CD4-positive, alpha-beta memory T cell (primary cell): ENCODE data around the gene PRPF6. TPM values are rescaled to one million over a fixed set of nuclear protein-coding genes. Genes with fewer than 3 reads are reported as not detected.
A peak's percentile ranks its signal among the peaks of the same experiment; 100 is the strongest.
"Not testable (repeated sequence)": the region's sequence is repeated elsewhere in the genome, so short reads cannot be mapped to it uniquely, and the experiment has no call there.

Experiments
- CTCF ChIA-PET: fragments of 350-600 bp; sonication (Branson Sonifier 250); formaldehyde crosslinking; loops from one replicate; lab custom pipeline; 2021; ENCODE audit warnings: inconsistent platforms; ENCODE audit not compliant: partially characterized antibody; lab: Charles Lee
- POLR2A ChIA-PET: fragments of 350-600 bp; sonication (Branson Sonifier 250); formaldehyde crosslinking; loops from one replicate; lab custom pipeline; 2021; ENCODE audit not compliant: partially characterized antibody; lab: Charles Lee
- DNase-seq, 5 donors: peaks; one replicate each; pipeline versions ENCODE4 v3.0.0 to v3.0.0-alpha.2; 2020 to 2022; ENCODE audit warnings: mixed read lengths in 1 of 5
- H3K27ac ChIP-seq: one replicate; pipeline ENCODE4 v1.7.0; 2013; ENCODE audit warnings: low read depth, low read length
- H3K27me3 ChIP-seq: 2 replicates; pipeline ENCODE4 v1.7.0; 2013; ENCODE audit warnings: mild to moderate bottlenecking, low read length, moderate library complexity; ENCODE audit not compliant: insufficient read depth
- H3K36me3 ChIP-seq: 2 replicates; pipeline ENCODE4 v1.7.0; 2013; ENCODE audit warnings: mild to moderate bottlenecking, low read length, moderate library complexity; ENCODE audit not compliant: insufficient read depth
- H3K4me1 ChIP-seq: 2 replicates; pipeline ENCODE4 v1.7.0; 2013; ENCODE audit warnings: mild to moderate bottlenecking, low read length, moderate library complexity; ENCODE audit not compliant: insufficient read depth
- H3K4me3 ChIP-seq, 2 donors: one replicate each; pipeline ENCODE4 v1.7.0; 2013; ENCODE audit warnings: low read length in 2 of 2, mild to moderate bottlenecking in 1 of 2
- H3K9me3 ChIP-seq, 2 donors: one replicate each; pipeline ENCODE4 v1.7.0; 2013; ENCODE audit warnings: low read length in 2 of 2, control low read depth in 1 of 2; ENCODE audit not compliant: control insufficient read depth in 1 of 2
- H3K27ac Mint-ChIP-seq, 7 donors: one replicate each; pipeline ENCODE4 v1.8.0; 2020 to 2021; ENCODE audit warnings: mixed read lengths in 7 of 7, mild to moderate bottlenecking in 6 of 7, inconsistent platforms in 3 of 7, moderate library complexity in 3 of 7
- H3K27me3 Mint-ChIP-seq, 2 donors: one replicate each; pipeline ENCODE4 v1.8.0; 2020 to 2021; ENCODE audit warnings: mixed read lengths in 2 of 2
- H3K36me3 Mint-ChIP-seq, 2 donors: one replicate each; pipeline ENCODE4 v1.8.0; 2020 to 2021; ENCODE audit warnings: mixed read lengths in 2 of 2, inconsistent platforms in 1 of 2, mild to moderate bottlenecking in 1 of 2
- H3K4me1 Mint-ChIP-seq, 4 donors: one replicate each; pipeline ENCODE4 v1.8.0; 2020 to 2021; ENCODE audit warnings: mixed read lengths in 4 of 4, mild to moderate bottlenecking in 1 of 4
- H3K4me3 Mint-ChIP-seq, 8 donors: one replicate each; pipeline ENCODE4 v1.8.0; 2020 to 2021; ENCODE audit warnings: mixed read lengths in 8 of 8, mild to moderate bottlenecking in 7 of 8, moderate library complexity in 6 of 8, inconsistent platforms in 3 of 8
- H3K9me3 Mint-ChIP-seq, 8 donors: one replicate each; pipeline ENCODE4 v1.8.0; 2020 to 2021; ENCODE audit warnings: mixed read lengths in 8 of 8, mild to moderate bottlenecking in 5 of 8, inconsistent platforms in 3 of 8, moderate library complexity in 1 of 8
- intact Hi-C: fragments of 100-400 bp; cut with micrococcal nuclease; formaldehyde crosslinking; loops from one replicate; pipeline ENCODE4 v1.15.1; 2023
- polyA plus RNA-seq, 2 donors: library from polyadenylated mRNA; unstranded; fragments of 300-500 nt; fragmentation: Illumina TruSeq; gene quantifications; one replicate each; pipeline ENCODE4 v1.2.3, GENCODE V29; 2021
- total RNA-seq, 2 experiments: library from RNA; stranded (reverse); gene quantifications; one replicate each; pipeline ENCODE4 v1.2.3, GENCODE V29; 2021

Gene PRPF6
- total and polyA plus RNA-seq, 4 experiments from 2014 or later = 63.8 to 101 (median 87.5) TPM

DNA sequence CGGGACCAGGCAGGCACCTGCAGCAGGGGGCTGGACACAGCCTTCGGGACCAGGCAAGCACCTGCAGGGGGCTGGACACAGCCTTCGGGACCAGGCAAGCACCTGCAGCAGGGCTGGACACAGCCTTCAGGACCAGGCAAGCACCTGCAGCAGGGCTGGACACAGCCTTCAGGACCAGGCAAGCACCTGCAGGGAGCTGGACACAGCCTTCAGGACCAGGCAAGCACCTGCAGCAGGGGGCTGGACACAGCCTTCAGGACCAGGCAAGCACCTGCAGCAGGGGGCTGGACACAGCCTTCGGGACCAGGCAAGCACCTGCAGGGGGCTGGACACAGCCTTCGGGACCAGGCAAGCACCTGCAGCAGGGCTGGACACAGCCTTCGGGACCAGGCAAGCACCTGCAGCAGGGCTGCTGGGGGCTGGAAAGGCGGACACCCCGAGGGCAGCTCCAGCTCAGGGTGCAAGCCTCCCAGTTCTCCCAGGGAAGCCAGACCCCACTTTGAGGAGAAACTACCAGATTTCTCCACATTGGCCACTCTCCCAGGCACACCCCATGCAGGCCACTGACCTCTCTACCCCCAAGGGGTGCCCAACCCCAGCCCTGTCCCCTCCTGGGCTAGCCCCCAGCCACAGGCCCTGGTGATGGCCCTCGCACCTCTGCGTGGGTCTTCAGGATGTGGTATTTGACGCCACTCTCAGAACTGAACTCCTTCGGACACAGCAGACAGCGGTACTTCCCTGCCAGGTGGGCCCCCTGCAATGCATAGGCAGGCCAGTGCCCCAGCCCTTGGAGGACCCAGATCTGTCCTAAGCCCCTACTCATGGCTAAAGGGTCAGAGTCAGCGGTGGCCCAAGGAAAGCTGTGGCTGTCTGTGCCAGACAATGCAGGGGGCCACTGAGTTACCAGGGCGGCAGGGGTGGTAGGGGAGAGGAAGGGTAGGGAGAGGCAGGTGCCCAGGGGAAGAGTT lies 20.0 kb upstream of the PRPF6 start:
- peak in 1 of 5 donors; percentile 28 for DNase-seq
- H3K4me3 ChIP-seq, H3K9me3 ChIP-seq, H3K27ac ChIP-seq, H3K36me3 ChIP-seq, CTCF ChIA-PET, H3K27me3 Mint-ChIP-seq, H3K4me3 Mint-ChIP-seq, H3K27ac Mint-ChIP-seq, H3K9me3 Mint-ChIP-seq, intact Hi-C loops, POLR2A ChIA-PET, H3K27me3 ChIP-seq: not testable (repeated sequence)
- Mint-ChIP-seq H3K36me3 (peaks cover 0 to 18% of the 10 kb centered on the region in 2 donors), H3K4me1 (peaks cover 0 to 16% (median 8%) of the 10 kb centered on the region in 4 donors)
- peaks cover 17% of the 10 kb centered on the region for H3K4me1 ChIP-seq

DNA sequence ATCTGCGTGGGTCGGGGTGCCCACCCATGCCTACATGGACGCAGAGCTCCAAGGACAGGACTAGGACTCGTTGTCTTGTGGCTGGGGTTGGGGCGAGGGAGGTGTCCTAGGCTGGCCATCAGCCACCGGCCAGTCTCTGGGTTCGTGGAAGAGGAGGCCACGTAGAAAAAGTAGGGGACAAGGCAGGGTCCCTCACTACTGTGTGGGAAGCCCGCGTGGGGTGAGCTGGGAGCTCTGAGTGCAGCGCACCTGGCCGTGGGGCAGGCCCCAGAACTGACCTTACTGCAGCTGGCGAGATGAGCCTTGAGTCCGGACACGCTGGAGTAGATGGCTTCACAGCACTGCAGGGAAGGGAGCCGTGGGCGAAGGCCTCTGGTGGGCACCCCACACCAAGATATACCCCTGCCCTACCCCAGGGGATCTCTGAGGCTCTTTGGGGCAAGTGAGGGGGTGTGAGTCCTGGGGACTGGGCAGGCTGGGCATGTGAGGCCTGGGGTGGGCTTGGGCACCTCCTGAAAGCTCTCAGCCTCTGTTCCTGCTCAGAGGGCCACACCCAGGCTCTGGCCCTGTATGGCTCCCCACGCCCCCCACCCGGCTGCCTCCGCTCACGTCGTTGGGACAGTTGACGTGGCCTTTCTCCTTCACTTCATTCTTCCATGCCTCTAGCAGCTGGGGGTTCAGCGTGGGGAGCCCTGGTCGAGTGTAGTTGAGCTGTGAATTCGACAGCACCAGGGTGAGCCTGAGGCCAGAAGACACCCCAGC lies 19.1 kb upstream of the PRPF6 start:
- intact Hi-C loops = no loop called here
- H3K27me3 Mint-ChIP-seq = no peaks in the 10 kb centered on the region
- ChIA-PET POLR2A (interaction anchor here (0.7 to 1.1 kb wide), 2 partner anchors 14 to 58 kb away, joined by 3 read pairs; no protein-coding TSS in a partner anchor), CTCF (interaction anchor here (1.0 kb wide), 1 partner anchor 19 kb away, joined by 5 read pairs; the partner anchor contains the start of gene PRPF6)
- peaks cover 0 to 3% (median 0%) of the 10 kb centered on the region in 8 donors for H3K9me3 Mint-ChIP-seq
- no peak overlapping the region for H3K4me3 Mint-ChIP-seq
- peaks cover 14% of the 10 kb centered on the region for H3K4me1 ChIP-seq
- no peaks in the 10 kb centered on the region for H3K9me3 ChIP-seq
- no peak overlapping the region for H3K4me3 ChIP-seq
- H3K4me1 Mint-ChIP-seq = peaks cover 0 to 16% (median 5%) of the 10 kb centered on the region in 4 donors
- DNase-seq = peak in 1 of 5 donors; percentile 5
- no peak overlapping the region for H3K27ac Mint-ChIP-seq
- no peak overlapping the region for H3K27ac ChIP-seq
- H3K27me3 ChIP-seq = no peaks in the 10 kb centered on the region
- H3K36me3 ChIP-seq = peaks cover 3% of the 10 kb centered on the region
- peaks cover 0 to 21% of the 10 kb centered on the region in 2 donors for H3K36me3 Mint-ChIP-seq

DNA sequence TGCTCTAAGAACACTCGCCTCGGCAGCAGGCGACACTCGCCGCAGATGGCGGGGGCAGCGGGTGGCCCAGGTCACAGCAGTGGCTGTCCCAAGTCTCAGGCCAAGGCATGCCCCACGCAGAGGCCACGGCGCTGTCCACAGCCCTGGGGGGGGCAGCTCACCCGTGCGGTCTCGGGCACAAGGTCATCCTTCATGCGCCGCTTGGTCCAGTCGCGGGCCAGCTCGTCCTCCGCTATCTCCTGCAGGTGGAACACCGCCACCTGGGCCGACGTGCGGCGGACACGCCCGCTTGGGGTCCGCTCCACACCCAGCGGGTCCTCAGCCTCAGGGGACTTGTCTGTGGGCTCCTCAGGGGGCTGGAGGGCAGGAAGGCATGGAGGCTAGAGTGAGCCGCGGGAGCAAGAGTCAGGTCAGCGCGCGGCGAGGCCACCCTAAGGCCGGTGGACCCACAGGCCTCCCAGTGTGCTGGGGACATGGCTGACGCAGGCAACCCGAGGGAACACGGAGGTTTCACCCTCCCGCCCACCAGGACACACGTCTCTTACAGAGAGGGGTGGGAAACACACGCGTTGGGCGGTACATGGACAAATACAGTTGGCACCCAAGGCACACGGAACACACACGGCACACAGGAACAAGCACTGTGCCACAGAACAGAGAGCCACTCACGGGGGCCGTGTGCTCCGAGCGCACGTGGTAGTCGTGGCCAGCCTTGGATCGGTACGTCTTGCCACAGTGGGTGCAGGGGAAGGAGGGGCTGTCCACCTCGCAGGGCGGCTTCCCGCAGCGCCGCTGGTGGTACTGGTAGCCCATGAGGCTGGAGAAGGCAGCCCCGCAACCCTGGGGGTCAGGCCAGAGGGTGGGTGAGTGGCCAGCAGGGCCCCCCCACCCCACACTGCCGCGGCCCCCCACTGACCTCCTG lies 18.2 kb upstream of the PRPF6 start:
- Mint-ChIP-seq H3K4me1 (peaks cover 0 to 8% (median under 1%) of the 10 kb centered on the region in 4 donors), H3K27me3 (no peaks in the 10 kb centered on the region), H3K9me3 (peaks cover 0 to 3% (median 0%) of the 10 kb centered on the region in 8 donors), H3K36me3 (peaks cover 0 to 18% of the 10 kb centered on the region in 2 donors), H3K4me3 (no peak overlapping the region), H3K27ac (no peak overlapping the region)
- Histone ChIP-seq H3K36me3 (peaks cover 3% of the 10 kb centered on the region), H3K27ac (no peak overlapping the region), H3K9me3 (no peaks in the 10 kb centered on the region), H3K4me1 (peaks cover 6% of the 10 kb centered on the region), H3K4me3 (no peak overlapping the region), H3K27me3 (no peaks in the 10 kb centered on the region)
- ChIA-PET CTCF (interaction anchor here (1.0 kb wide), 1 partner anchor 18 kb away, joined by 5 read pairs; the partner anchor contains the start of gene PRPF6), POLR2A (interaction anchor here (0.7 to 1.1 kb wide), 2 partner anchors 15 to 59 kb away, joined by 3 read pairs; no protein-coding TSS in a partner anchor)
- intact Hi-C loops = no loop called here
- DNase-seq = peak in 1 of 5 donors; percentile 33

DNA sequence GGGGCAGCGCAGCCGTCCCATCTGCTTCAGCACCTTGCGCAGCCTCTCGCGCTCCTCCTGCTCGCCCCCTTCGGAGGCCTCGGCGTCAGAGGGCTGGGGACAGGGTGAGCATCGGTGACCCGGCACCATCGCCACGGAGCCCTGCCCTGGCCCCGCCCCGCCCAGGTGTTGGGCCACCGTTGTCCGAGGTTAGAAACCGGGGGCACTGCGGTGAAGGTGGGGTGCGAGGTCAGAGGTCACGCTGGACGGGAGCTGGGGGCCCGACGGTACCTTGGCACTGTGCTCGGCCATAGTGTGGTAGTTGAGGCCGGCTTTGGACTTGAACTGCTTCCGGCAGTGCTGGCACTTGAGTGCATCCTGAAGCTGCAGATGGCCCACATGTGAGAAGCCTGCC lies 17.6 kb upstream of the PRPF6 start:
- POLR2A ChIA-PET = no interaction called here
- Mint-ChIP-seq H3K36me3 (peaks cover 0 to 18% of the 10 kb centered on the region in 2 donors), H3K4me1 (peaks cover under 1 to 7% (median 4%) of the 10 kb centered on the region in 4 donors), H3K27ac (no peak overlapping the region), H3K27me3 (no peaks in the 10 kb centered on the region), H3K4me3 (no peak overlapping the region), H3K9me3 (peaks cover 0 to 3% (median 0%) of the 10 kb centered on the region in 8 donors)
- CTCF ChIA-PET = no interaction called here
- intact Hi-C loops = no loop called here
- Histone ChIP-seq H3K27me3 (no peaks in the 10 kb centered on the region), H3K36me3 (peaks cover 3% of the 10 kb centered on the region), H3K4me1 (peaks cover 4% of the 10 kb centered on the region), H3K9me3 (no peaks in the 10 kb centered on the region), H3K27ac (no peak overlapping the region), H3K4me3 (no peak overlapping the region)
- peak in 1 of 5 donors; percentile 40 for DNase-seq

DNA sequence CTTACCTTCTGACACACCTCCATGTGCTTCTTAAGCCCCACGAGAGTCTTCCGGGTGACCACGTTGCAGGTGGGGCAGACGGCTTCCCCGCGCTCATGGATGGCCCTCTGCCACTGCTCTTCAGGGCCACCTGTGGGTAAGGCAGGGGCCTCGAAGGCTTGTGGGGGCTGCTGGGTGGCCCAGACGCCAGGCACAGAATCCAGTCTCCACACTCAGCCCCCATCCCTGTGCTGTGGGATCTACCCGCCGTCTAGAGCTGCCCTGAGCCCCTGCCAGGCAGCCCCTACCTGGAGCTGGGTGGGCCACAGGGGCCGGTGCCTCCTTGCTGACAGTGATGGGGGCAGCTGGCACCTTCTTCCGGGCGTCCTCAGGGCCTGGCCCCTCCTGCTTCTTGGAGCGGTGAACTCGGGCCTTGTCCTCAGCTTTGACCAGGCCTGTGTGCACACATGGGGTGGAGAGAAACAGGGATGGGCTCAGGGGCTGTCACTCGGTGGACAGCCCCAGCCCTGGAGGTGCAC lies 17.1 kb upstream of the PRPF6 start:
- H3K27me3 ChIP-seq = no peaks in the 10 kb centered on the region
- Mint-ChIP-seq H3K27ac (peak overlapping the region in 1 of 7 donors; percentile 36), H3K9me3 (peaks cover 0 to 3% (median 0%) of the 10 kb centered on the region in 8 donors), H3K4me1 (peaks cover 3 to 12% (median 8%) of the 10 kb centered on the region in 4 donors), H3K36me3 (peaks cover 0 to 20% of the 10 kb centered on the region in 2 donors), H3K27me3 (no peaks in the 10 kb centered on the region), H3K4me3 (no peak overlapping the region)
- ChIA-PET POLR2A (no interaction called here), CTCF (no interaction called here)
- peaks cover 9% of the 10 kb centered on the region for H3K4me1 ChIP-seq
- no peak overlapping the region for H3K27ac ChIP-seq
- H3K4me3 ChIP-seq = no peak overlapping the region
- H3K36me3 ChIP-seq = peaks cover 3% of the 10 kb centered on the region
- peak in 1 of 5 donors; percentile 22 for DNase-seq
- no peaks in the 10 kb centered on the region for H3K9me3 ChIP-seq
- intact Hi-C loops = no loop called here

DNA sequence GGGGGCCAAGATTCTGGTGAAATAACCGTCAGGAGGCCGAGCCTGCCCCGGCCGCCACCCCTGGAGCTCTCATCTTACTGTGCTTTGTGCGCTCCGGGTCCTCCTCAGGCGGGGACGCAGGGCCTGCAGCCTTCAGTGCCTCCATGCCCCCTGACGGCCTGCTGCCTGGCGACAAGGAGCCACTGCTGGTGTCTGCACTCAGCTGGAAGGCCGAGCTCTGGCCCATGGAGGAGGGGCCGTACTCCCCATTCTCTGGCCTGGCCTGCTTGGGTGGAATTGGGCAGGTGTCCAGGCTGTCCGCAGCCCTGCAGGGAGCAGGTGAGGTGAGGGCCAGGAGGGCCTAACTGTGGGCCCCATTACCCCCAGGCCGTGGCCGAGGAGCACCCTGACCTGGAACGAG lies 16.5 kb upstream of the PRPF6 start:
- Histone ChIP-seq H3K4me1 (peaks cover 12% of the 10 kb centered on the region), H3K27me3 (no peaks in the 10 kb centered on the region), H3K4me3 (no peak overlapping the region), H3K36me3 (peaks cover 3% of the 10 kb centered on the region), H3K9me3 (no peaks in the 10 kb centered on the region), H3K27ac (no peak overlapping the region)
- Mint-ChIP-seq H3K9me3 (peaks cover 0 to 3% (median 0%) of the 10 kb centered on the region in 8 donors), H3K4me3 (no peak overlapping the region), H3K36me3 (peaks cover 0 to 20% of the 10 kb centered on the region in 2 donors), H3K4me1 (peaks cover 4 to 14% (median 9%) of the 10 kb centered on the region in 4 donors), H3K27ac (no peak overlapping the region), H3K27me3 (no peaks in the 10 kb centered on the region)
- intact Hi-C loops = no loop called here
- no peak for DNase-seq
- ChIA-PET POLR2A (no interaction called here), CTCF (no interaction called here)
